HL-60 (cell line): ENCODE measurements around the gene ITGB2.

ENCODE experiments used
- DNase-seq, 2 experiments: peaks; one replicate each; pipeline ENCODE4 v3.0.0-alpha.2; 2010 to 2020; ENCODE audit warnings: low read depth in 1 of 2, low spot score in 1 of 2
- H3K27ac ChIP-seq: fragments of 250-450 bp; sonication (Bioruptor Pico); replicated peaks from 2 replicates; pipeline ENCODE4 v1.5.1; 2020; ENCODE audit warnings: mild to moderate bottlenecking, moderate library complexity
- H3K27me3 ChIP-seq: fragments of 250-450 bp; sonication (Bioruptor Pico); 2 replicates; pipeline ENCODE4 v1.5.1; 2021; ENCODE audit warnings: mild to moderate bottlenecking, moderate library complexity; ENCODE audit not compliant: insufficient read depth, poor library complexity, severe bottlenecking
- H3K4me3 ChIP-seq: replicated peaks from 2 replicates; pipeline ENCODE4 v1.5.1; 2011; ENCODE audit warnings: mild to moderate bottlenecking, control low read depth, low read length; ENCODE audit not compliant: insufficient read depth
- GABPA ChIP-seq: IDR thresholded peaks from 2 replicates; pipeline ENCODE4 v1.6.1; 2012; ENCODE audit warnings: low read depth
- POLR2AphosphoS5 ChIP-seq: IDR thresholded peaks from 2 replicates; pipeline ENCODE4 v1.6.1; 2012; ENCODE audit warnings: low read depth
- SPI1 ChIP-seq: IDR thresholded peaks from 2 replicates; pipeline ENCODE4 v1.6.1; 2012; ENCODE audit warnings: low read depth, mild to moderate bottlenecking, borderline replicate concordance
- TF ChIP-seq, protein P1 (sequence below): IDR thresholded peaks from one replicate; pipeline ENCODE4 v1.5.1; 2011; ENCODE audit warnings: low read length, control low read depth, inconsistent platforms; ENCODE audit not compliant: insufficient read depth
- TF ChIP-seq, protein P2 (sequence below): IDR thresholded peaks from 2 replicates; pipeline ENCODE4 v1.6.1; 2012; ENCODE audit warnings: low read depth; ENCODE audit not compliant: insufficient replicate concordance

The ITGB2 gene

GRCh38 chr21:44921928-44922327 lies 1.2 kb upstream of the ITGB2 start:
- no peak overlapping the region; the same call in 1 of the 2 replicates for H3K4me3 ChIP-seq
- no peak overlapping the region; the same call in 1 of the 2 replicates for H3K27ac ChIP-seq
- DNase-seq = no peak
- H3K27me3 ChIP-seq = no peaks in the 10 kb centered on the region
- TF ChIP-seq, protein P1, sequence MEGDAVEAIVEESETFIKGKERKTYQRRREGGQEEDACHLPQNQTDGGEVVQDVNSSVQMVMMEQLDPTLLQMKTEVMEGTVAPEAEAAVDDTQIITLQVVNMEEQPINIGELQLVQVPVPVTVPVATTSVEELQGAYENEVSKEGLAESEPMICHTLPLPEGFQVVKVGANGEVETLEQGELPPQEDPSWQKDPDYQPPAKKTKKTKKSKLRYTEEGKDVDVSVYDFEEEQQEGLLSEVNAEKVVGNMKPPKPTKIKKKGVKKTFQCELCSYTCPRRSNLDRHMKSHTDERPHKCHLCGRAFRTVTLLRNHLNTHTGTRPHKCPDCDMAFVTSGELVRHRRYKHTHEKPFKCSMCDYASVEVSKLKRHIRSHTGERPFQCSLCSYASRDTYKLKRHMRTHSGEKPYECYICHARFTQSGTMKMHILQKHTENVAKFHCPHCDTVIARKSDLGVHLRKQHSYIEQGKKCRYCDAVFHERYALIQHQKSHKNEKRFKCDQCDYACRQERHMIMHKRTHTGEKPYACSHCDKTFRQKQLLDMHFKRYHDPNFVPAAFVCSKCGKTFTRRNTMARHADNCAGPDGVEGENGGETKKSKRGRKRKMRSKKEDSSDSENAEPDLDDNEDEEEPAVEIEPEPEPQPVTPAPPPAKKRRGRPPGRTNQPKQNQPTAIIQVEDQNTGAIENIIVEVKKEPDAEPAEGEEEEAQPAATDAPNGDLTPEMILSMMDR = no peak
- TF ChIP-seq GABPA (no peak), POLR2AphosphoS5 (no peak), SPI1 (no peak)
- TF ChIP-seq, protein P2, sequence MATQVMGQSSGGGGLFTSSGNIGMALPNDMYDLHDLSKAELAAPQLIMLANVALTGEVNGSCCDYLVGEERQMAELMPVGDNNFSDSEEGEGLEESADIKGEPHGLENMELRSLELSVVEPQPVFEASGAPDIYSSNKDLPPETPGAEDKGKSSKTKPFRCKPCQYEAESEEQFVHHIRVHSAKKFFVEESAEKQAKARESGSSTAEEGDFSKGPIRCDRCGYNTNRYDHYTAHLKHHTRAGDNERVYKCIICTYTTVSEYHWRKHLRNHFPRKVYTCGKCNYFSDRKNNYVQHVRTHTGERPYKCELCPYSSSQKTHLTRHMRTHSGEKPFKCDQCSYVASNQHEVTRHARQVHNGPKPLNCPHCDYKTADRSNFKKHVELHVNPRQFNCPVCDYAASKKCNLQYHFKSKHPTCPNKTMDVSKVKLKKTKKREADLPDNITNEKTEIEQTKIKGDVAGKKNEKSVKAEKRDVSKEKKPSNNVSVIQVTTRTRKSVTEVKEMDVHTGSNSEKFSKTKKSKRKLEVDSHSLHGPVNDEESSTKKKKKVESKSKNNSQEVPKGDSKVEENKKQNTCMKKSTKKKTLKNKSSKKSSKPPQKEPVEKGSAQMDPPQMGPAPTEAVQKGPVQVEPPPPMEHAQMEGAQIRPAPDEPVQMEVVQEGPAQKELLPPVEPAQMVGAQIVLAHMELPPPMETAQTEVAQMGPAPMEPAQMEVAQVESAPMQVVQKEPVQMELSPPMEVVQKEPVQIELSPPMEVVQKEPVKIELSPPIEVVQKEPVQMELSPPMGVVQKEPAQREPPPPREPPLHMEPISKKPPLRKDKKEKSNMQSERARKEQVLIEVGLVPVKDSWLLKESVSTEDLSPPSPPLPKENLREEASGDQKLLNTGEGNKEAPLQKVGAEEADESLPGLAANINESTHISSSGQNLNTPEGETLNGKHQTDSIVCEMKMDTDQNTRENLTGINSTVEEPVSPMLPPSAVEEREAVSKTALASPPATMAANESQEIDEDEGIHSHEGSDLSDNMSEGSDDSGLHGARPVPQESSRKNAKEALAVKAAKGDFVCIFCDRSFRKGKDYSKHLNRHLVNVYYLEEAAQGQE = no peak

DNA sequence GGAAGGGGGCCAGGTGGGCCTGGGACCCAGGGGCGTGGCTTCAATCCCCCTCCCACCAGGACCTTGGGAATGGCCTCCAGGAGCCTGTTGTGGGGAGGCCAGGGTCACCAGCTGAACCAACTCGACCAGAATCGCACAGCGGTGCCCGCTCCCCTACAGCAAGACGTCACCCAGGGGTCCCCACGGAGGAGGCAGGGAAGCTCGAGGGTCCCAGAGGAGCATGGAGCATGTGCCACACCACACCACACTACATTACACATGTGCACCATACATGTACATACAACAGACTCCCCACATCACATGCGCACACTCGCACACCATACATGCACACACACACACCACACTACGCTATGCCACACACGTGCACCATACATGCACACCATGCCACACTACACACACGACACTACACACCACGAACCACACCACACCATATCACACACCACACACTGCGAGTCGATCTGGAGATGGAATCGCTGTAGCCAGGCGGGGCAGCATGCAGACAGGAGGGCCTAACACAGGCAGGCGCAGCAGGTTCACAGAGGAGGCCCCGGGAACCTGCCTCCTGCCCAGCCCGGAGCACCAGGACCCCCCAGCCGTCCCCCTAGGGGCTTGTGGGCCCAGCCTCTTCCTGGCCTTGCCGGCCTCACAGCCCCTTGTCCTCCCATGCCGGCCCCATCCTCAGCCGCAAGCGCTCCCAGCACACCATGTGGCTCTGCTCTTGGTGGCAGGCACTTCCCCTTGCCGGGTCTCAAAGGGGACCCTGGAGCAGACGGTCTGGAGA lies 596 bp downstream of the ITGB2 start:
- Histone ChIP-seq H3K4me3 (peak overlapping the region; percentile 81), H3K27me3 (no peaks in the 10 kb centered on the region), H3K27ac (peak overlapping the region; percentile 89)
- DNase-seq = peak in 1 of 2 experiments; percentile 42
- TF ChIP-seq POLR2AphosphoS5 (no peak), GABPA (no peak), SPI1 (no peak)
- TF ChIP-seq, protein P1 = no peak
- TF ChIP-seq, protein P2 = no peak

DNA sequence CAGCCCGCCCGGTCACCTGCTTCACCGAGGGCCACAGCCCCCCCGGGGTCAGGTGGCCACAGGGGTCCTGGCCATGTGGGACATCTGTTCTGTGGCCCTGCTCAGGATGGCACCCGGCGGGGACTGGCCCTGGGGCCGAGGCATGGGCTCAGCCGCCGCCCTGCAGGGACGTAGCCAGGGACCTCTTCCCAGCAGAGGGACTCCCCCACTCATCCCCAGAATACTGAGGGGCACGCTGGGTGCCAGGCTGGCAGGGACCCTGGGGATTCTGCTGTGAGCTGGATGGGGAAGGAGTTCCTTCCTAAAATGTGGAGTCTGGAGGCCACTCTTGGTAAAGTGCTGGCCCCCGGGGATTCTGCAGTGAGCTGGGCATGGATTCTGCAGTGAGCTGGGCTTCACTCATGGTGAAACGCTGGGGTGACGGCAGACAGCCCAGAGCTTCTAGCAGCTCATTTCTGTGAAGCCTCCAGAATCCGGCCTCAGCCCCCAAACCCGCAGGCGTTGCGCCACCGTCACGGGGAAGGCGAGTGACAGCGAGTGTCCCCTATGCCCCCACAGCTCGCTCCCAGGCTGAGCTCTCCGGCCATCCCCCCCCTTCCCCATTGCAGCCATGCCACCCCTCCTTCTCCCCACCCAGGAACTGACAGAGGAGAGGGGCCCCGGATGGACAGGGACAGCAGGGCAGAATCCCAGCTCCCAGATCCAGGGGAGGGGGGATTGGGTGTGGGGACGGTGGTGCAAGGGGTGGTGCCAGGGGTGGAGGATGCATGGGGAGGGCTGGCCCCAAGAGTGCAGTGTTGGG lies 1.4 kb downstream of the ITGB2 start:
- Histone ChIP-seq H3K27me3 (no peaks in the 10 kb centered on the region), H3K27ac (peak overlapping the region; percentile 89), H3K4me3 (peak overlapping the region; percentile 81)
- TF ChIP-seq SPI1 (no peak), GABPA (no peak), POLR2AphosphoS5 (no peak)
- TF ChIP-seq, protein P2 = no peak
- TF ChIP-seq, protein P1 = no peak
- DNase-seq = peak; percentile 60 to 92
